Placental pericyte (primary cell): ENCODE results near the gene FLVCR1. TPM values are rescaled to one million over a fixed set of nuclear protein-coding genes. Genes with fewer than 3 reads are reported as not detected.

Source experiments
- small RNA-seq: library from RNA; depleted of rRNA; stranded (forward); fragments of <200 nt; gene quantifications from one replicate; pipeline ENCODE3, GENCODE V24; 2012; ENCODE audit warnings: low replicate concordance
- total RNA-seq: library from RNA; depleted of rRNA; stranded (reverse); fragments of >200 nt; gene quantifications from 2 replicates; pipeline ENCODE4 v1.2.3, GENCODE V29; 2012

Gene FLVCR1
- 6.6 and 9.2 TPM in 2 replicates for total RNA-seq

DNA sequence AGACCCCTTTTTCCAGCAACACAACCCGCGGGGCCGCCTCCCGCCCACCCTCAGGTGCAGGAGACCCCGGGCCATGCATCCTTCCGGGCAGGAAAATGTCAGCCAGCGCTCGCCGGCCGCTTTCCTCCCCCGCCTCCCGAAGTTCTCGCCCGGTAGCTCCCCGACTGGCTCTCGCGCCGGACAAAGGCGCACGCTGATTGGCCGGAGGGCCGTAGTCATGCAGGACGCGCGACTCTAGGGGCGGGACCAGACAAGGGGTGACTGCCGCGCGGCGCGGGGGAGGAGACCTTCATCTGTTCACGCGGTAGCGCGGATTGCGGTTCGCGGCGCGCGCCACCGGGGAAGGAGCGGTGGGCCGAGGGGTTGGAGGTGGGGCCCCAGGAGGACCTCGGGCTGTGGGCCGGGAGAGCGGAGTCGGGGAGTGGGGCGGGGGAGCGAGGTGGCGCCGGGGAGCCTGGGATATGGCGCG is at the start of gene FLVCR1:
TSS of gene FLVCR1 (plus strand) at position 284 of the 469 bp plus-strand sequence. CDS start at position 462, 178 bp downstream.

DNA sequence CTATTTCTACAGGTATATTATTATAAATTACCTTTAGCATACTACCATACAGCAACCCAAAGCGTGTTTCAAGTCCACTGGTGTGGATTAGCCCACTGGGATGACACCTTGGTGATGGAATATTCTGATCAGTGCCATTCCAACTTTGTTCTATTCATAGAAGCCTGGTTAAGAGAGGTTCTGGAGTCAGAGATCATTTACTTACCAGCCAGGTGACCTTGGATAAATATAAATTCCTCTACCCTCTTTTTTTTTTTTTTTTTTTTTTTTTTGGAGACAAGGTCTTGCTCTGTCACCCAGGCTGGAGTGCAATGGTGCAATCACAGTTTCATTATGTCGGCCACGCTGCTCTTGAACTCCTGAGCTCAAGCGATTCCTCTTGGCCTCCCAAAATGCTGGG is 10.5 kb upstream of the FLVCR1 start, which contains the start of gene SPATA45:
TSS of gene SPATA45 (minus strand) at position 101 of the 400 bp plus-strand sequence. CDS start 11,500 bp downstream, outside the sequence.

Small RNAs within 50 kb of the gene (small RNA-seq; reads per million reads assigned to genes)
- not detected for gene AC104333.1
- not detected for gene AC104333.2

Other genes with a start within 250 kb of the FLVCR1 start
- gene ATF3, start 249.5 kb upstream of the FLVCR1 start, total RNA-seq: 2.9 and 24.7 TPM in 2 replicates
- 0.88 and 1.3 TPM in 2 replicates for gene BATF3, start 158.4 kb upstream of the FLVCR1 start, total RNA-seq
- gene NSL1, start 66.5 kb upstream of the FLVCR1 start, total RNA-seq: 15.3 and 32.1 TPM in 2 replicates
- gene TATDN3, start 66.4 kb upstream of the FLVCR1 start, total RNA-seq: 10.2 and 12.9 TPM in 2 replicates
- gene SPATA45, start 10.6 kb upstream of the FLVCR1 start, total RNA-seq: not detected in 2 replicates
- gene VASH2, start 92.3 kb downstream of the FLVCR1 start, total RNA-seq: 0.14 TPM in 1 of 2 replicates, not detected in the other
- gene ANGEL2, start 157.6 kb downstream of the FLVCR1 start, total RNA-seq: 25.4 and 40.9 TPM in 2 replicates
- 29.3 and 34.4 TPM in 2 replicates for gene RPS6KC1, start 193.0 kb downstream of the FLVCR1 start, total RNA-seq